IPS-NIHi7 (cell line): ENCODE data around the gene COPS8.

Source experiments
- DNase-seq: peaks from one replicate; pipeline ENCODE4 v3.0.0; 2012; ENCODE audit warnings: mixed read lengths; ENCODE audit errors: extremely low spot score

The COPS8 gene

GRCh38 chr2:237064203-237065070 lies 21.3 kb upstream of the COPS8 start:
- no peak for DNase-seq

- DNase-seq: no peak
Observed at GRCh38 chr2:237065071-237065377, 20.7 kb upstream of the COPS8 start.

- DNase-seq: no peak
Observed at GRCh38 chr2:237066396-237066795, 19.3 kb upstream of the COPS8 start.

- DNase-seq: no peak
Observed at GRCh38 chr2:237068005-237068576, 17.6 kb upstream of the COPS8 start.

- DNase-seq: peak; percentile 82
Observed at GRCh38 chr2:237072067-237072931, 13.4 kb upstream of the COPS8 start.

- DNase-seq: no peak
Observed at GRCh38 chr2:237073552-237073951, 12.1 kb upstream of the COPS8 start.

- no peak for DNase-seq
Observed at GRCh38 chr2:237074211-237074993, 11.3 kb upstream of the COPS8 start.

- DNase-seq: no peak
Observed at GRCh38 chr2:237075749-237076599, 9.7 kb upstream of the COPS8 start.

GRCh38 chr2:237081596-237081995 lies 4.1 kb upstream of the COPS8 start:
- DNase-seq: no peak

- no peak for DNase-seq
Observed at GRCh38 chr2:237083026-237083425, 2.7 kb upstream of the COPS8 start.

- no peak for DNase-seq
Observed at GRCh38 chr2:237084444-237084843, 1.2 kb upstream of the COPS8 start.

GRCh38 chr2:237090906-237091305 lies 5.2 kb downstream of the COPS8 start:
- DNase-seq: no peak

GRCh38 chr2:237091779-237092436 lies 6.2 kb downstream of the COPS8 start:
- DNase-seq: no peak

GRCh38 chr2:237092506-237092905 lies 6.8 kb downstream of the COPS8 start:
- no peak for DNase-seq

- no peak for DNase-seq
Observed at GRCh38 chr2:237092920-237093781, 7.5 kb downstream of the COPS8 start.

- no peak for DNase-seq
Observed at GRCh38 chr2:237096201-237096600, 10.5 kb downstream of the COPS8 start.

GRCh38 chr2:237096911-237097310 lies 11.2 kb downstream of the COPS8 start:
- no peak for DNase-seq

- DNase-seq: no peak
Observed at GRCh38 chr2:237097326-237097910, 11.7 kb downstream of the COPS8 start.
